Peyer's patch (tissue), 4 donors: ENCODE data around the gene CDC25B. TPM values are rescaled to one million over a fixed set of nuclear protein-coding genes. Genes with fewer than 3 reads are reported as not detected.
"Not testable (repeated sequence)": the region's sequence is repeated elsewhere in the genome, so short reads cannot be mapped to it uniquely, and the experiment has no call there.

Experiments
- DNase-seq, 3 donors: peaks; one replicate each; pipeline ENCODE4 v3.0.0-alpha.2; 2017 to 2019
- H3K27ac ChIP-seq, 4 donors: fragments of 200-600 bp; sonication (generic); one replicate each; pipeline ENCODE4 v1.5.1; 2016 to 2019
- H3K27me3 ChIP-seq, 2 donors: fragments of 200-600 bp; sonication (generic); one replicate each; pipeline ENCODE4 v1.5.1; 2019
- H3K36me3 ChIP-seq, 3 donors: fragments of 200-600 bp; sonication (generic); one replicate each; pipeline ENCODE4 v1.5.1; 2016 to 2019
- H3K4me1 ChIP-seq, 4 donors: fragments of 200-600 bp; sonication (generic); one replicate each; pipeline ENCODE4 v1.5.1; 2016 to 2019
- H3K4me3 ChIP-seq, 4 donors: fragments of 200-600 bp; sonication (generic); 1 replicate in 3 of 4; 2 replicates in 1 of 4; pipeline ENCODE4 v1.5.1; 2016 to 2019; ENCODE audit warnings: mild to moderate bottlenecking in 1 of 4
- H3K9me3 ChIP-seq, 4 donors: fragments of 200-600 bp; sonication (generic); one replicate each; pipeline ENCODE4 v1.5.1; 2016 to 2019; ENCODE audit warnings: mild to moderate bottlenecking in 1 of 4
- POLR2A ChIP-seq, 2 donors: fragments of 450-650 bp; IDR thresholded peaks; one replicate each; pipeline ENCODE4 v1.5.1; 2017; ENCODE audit warnings: antibody characterized with exemption in 2 of 2, mild to moderate bottlenecking in 2 of 2, moderate library complexity in 2 of 2
- total RNA-seq, 4 donors: library from RNA; depleted of rRNA; stranded (reverse); fragments of >200 nt; gene quantifications; one replicate each; pipeline ENCODE4 v1.1.0, GENCODE V29; 2016
- TF ChIP-seq, protein P1 (sequence below), 6 experiments: fragments of 450-650 bp in 4 of 6; fragments of 200-600 bp in 2 of 6; sonication (generic) in 1 of 6; IDR thresholded peaks; one replicate each; pipeline ENCODE4 v1.5.1; 2017 to 2019; ENCODE audit warnings: antibody characterized with exemption in 6 of 6, mild to moderate bottlenecking in 3 of 6, moderate library complexity in 1 of 6

Gene CDC25B
- total RNA-seq, 4 donors from 2014 or later: 14.2 to 202 (median 34.1) TPM

DNA sequence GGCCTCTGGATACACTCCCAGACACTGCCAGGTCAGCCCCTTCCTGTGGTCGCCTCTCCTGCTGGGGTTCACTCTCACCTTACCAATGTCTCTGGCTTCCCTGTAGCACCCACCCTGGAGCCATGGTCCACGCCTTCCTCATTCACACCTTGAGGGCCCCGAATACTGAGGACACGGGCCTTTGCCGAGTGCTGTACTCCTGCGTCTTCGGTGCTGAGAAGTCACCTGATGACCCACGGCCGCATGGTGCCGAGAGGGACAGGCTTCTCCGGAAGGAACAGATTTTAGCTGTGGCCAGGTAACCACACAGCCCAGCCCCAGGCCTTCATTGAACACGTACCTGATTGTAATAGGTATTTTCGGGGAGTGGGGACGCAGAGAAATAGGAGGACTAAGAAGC, 25.9 kb downstream of the CDC25B start:
- no peak overlapping the region for H3K27ac ChIP-seq
- H3K27me3 ChIP-seq: no peaks in the 10 kb centered on the region
- H3K4me3 ChIP-seq: no peak overlapping the region
- TF ChIP-seq POLR2A (IDR thresholded peaks at IDR 0.05): no peak
- TF ChIP-seq, protein P1, sequence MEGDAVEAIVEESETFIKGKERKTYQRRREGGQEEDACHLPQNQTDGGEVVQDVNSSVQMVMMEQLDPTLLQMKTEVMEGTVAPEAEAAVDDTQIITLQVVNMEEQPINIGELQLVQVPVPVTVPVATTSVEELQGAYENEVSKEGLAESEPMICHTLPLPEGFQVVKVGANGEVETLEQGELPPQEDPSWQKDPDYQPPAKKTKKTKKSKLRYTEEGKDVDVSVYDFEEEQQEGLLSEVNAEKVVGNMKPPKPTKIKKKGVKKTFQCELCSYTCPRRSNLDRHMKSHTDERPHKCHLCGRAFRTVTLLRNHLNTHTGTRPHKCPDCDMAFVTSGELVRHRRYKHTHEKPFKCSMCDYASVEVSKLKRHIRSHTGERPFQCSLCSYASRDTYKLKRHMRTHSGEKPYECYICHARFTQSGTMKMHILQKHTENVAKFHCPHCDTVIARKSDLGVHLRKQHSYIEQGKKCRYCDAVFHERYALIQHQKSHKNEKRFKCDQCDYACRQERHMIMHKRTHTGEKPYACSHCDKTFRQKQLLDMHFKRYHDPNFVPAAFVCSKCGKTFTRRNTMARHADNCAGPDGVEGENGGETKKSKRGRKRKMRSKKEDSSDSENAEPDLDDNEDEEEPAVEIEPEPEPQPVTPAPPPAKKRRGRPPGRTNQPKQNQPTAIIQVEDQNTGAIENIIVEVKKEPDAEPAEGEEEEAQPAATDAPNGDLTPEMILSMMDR (IDR thresholded peaks at IDR 0.05): no peak
- no peak for DNase-seq
- H3K9me3 ChIP-seq: no peaks in the 10 kb centered on the region
- peaks cover 0 to 39% (median 0%) of the 10 kb centered on the region in 3 donors for H3K36me3 ChIP-seq
- H3K4me1 ChIP-seq: peaks cover 0 to 12% (median 6%) of the 10 kb centered on the region in 4 donors

GRCh38 chr20:3823881-3824280, 27.8 kb downstream of the CDC25B start:
- Histone ChIP-seq H3K4me3 (no peak overlapping the region), H3K36me3 (peaks cover 0 to 48% (median 0%) of the 10 kb centered on the region in 3 donors), H3K27me3 (no peaks in the 10 kb centered on the region), H3K27ac (no peak overlapping the region), H3K9me3 (no peaks in the 10 kb centered on the region), H3K4me1 (peaks cover 0 to 12% (median 6%) of the 10 kb centered on the region in 4 donors)
- DNase-seq: no peak
- TF ChIP-seq POLR2A (IDR thresholded peaks at IDR 0.05): no peak
- TF ChIP-seq, protein P1 (IDR thresholded peaks at IDR 0.05): no peak

DNA sequence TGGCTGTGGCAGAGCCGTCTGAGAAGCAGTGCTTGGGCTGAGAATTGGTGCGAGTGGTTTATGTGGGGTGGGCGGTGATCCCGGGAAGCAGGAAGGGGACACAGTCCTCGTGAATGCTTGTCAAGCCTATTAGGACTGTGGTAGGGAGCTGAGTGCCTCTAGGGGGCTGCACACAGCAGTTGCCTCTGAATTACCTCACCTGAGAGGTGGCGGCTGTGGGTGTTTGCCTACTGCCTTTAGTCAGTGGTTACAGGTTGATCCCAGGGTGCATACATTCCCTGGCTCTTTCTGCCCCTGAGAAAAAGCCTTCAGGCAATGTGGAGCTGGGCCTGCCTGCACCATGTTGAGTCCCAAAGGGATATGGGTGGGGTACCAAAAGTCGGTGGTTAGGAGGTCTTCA, 29.4 kb downstream of the CDC25B start:
- Histone ChIP-seq H3K4me3 (no peak overlapping the region), H3K27ac (no peak overlapping the region), H3K9me3 (no peaks in the 10 kb centered on the region), H3K4me1 (peaks cover 0 to 5% (median 3%) of the 10 kb centered on the region in 4 donors), H3K27me3 (no peaks in the 10 kb centered on the region), H3K36me3 (peaks cover 0 to 56% (median 0%) of the 10 kb centered on the region in 3 donors)
- TF ChIP-seq POLR2A (IDR thresholded peaks at IDR 0.05): no peak
- TF ChIP-seq, protein P1 (IDR thresholded peaks at IDR 0.05): no peak
- no peak for DNase-seq

GRCh38 chr20:3826420-3826819, 30.3 kb downstream of the CDC25B start:
- Histone ChIP-seq H3K27me3 (no peaks in the 10 kb centered on the region), H3K36me3 (peaks cover 0 to 56% (median 0%) of the 10 kb centered on the region in 3 donors), H3K27ac (no peak overlapping the region), H3K4me3 (no peak overlapping the region), H3K9me3 (no peaks in the 10 kb centered on the region), H3K4me1 (peaks cover 0 to 3% (median 1%) of the 10 kb centered on the region in 4 donors)
- DNase-seq: no peak
- TF ChIP-seq, protein P1 (IDR thresholded peaks at IDR 0.05): no peak
- no peak for TF ChIP-seq POLR2A (IDR thresholded peaks at IDR 0.05)

DNA sequence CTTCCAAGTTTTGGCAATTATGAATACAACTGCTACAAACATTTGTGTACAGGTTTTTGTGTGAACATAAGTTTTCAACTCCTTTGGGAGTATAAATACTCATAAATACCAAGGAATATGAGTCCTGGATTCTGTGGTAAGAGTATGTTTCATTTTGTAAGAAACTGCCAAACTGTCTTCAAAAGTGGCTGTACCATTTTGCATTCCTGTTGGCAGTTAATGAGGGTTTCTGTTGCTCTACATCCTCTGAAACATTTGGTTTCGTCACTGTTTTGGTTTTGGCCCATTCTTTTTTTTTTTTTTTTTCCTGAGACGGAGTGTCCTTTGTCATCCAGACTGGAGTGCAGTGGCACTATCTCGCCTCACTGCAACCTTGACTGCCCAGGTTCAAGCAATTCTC, 32.7 kb downstream of the CDC25B start:
- Histone ChIP-seq H3K4me1 (no peaks in the 10 kb centered on the region), H3K27me3 (no peaks in the 10 kb centered on the region), H3K27ac (no peak overlapping the region), H3K36me3 (peaks cover 0 to 36% (median 0%) of the 10 kb centered on the region in 3 donors), H3K4me3 (no peak overlapping the region), H3K9me3 (no peaks in the 10 kb centered on the region)
- no peak for TF ChIP-seq POLR2A (IDR thresholded peaks at IDR 0.05)
- TF ChIP-seq, protein P1 (IDR thresholded peaks at IDR 0.05): no peak
- DNase-seq: no peak

DNA sequence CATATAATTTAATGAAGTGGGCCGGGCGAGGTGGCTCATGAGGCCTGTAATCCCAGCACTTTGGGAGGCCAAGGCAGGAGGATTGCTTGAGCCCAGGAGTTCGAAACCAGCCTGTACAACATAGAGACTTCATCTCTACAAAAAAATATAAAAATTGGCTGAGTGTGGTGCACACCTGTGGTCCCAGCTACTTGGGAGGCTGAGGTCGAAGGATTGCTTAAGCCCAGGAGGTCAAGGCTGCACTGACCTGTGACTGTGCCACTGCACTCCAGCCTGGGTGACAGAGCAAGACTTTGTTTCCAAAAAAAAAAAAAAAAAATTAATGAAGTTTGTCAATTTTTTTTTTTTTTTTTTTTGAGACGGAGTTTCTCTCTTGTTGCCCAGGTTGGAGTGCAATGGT, 33.8 kb downstream of the CDC25B start:
- H3K4me3 ChIP-seq, H3K9me3 ChIP-seq, DNase-seq, H3K27ac ChIP-seq, H3K27me3 ChIP-seq, H3K4me1 ChIP-seq: not testable (repeated sequence)
- peaks cover 0 to 25% (median 0%) of the 10 kb centered on the region in 3 donors for H3K36me3 ChIP-seq
